ENCODE results near the gene FIGLA.

DNA sequence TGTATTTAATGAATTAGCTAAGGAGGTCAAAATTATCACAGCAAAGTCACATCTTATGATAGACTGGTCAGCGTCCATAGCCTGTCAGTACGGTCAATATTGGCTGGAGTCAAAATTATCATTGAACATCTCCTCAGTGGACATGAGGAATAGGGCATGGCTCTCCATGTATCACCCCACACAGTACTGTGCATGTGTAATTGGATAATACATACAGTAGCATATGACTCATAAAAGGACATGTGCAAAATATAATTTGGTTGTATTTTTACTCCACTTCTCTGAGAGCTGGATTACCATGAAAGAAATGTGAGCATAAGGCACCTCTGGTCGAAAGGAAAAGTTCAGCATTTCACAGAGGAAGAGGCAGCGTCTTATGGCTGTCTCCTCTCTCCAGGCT is 47.4 kb downstream of the FIGLA start:
- no peak for TF ChIP-seq EZH2 (IDR thresholded peaks at IDR 0.05; ENCODE audit: low read length)
- TF ChIP-seq, protein P1, sequence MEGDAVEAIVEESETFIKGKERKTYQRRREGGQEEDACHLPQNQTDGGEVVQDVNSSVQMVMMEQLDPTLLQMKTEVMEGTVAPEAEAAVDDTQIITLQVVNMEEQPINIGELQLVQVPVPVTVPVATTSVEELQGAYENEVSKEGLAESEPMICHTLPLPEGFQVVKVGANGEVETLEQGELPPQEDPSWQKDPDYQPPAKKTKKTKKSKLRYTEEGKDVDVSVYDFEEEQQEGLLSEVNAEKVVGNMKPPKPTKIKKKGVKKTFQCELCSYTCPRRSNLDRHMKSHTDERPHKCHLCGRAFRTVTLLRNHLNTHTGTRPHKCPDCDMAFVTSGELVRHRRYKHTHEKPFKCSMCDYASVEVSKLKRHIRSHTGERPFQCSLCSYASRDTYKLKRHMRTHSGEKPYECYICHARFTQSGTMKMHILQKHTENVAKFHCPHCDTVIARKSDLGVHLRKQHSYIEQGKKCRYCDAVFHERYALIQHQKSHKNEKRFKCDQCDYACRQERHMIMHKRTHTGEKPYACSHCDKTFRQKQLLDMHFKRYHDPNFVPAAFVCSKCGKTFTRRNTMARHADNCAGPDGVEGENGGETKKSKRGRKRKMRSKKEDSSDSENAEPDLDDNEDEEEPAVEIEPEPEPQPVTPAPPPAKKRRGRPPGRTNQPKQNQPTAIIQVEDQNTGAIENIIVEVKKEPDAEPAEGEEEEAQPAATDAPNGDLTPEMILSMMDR (optimal IDR thresholded peaks at IDR 0.05 in 1 of 3, IDR thresholded peaks at IDR 0.05 in 1 of 3, conservative IDR thresholded peaks at IDR 0.05 in 1 of 3; ENCODE audit: extremely low read depth in 1 of 3, insufficient read depth in 2 of 3, low read length in 3 of 3): no peak
